DMS153 (cell line): ENCODE measurements around the gene CTTNBP2.
"Not testable (repeated sequence)": the region's sequence is repeated elsewhere in the genome, so short reads cannot be mapped to it uniquely, and the experiment has no call there.

Experiments
- DNase-seq: peaks from one replicate; lab custom pipeline; 2025; lab: John Stamatoyannopoulos, UW

Gene CTTNBP2

GRCh38 chr7:117750612-117751563 is 122.4 kb downstream of the CTTNBP2 start:
- DNase-seq = no peak

DNA sequence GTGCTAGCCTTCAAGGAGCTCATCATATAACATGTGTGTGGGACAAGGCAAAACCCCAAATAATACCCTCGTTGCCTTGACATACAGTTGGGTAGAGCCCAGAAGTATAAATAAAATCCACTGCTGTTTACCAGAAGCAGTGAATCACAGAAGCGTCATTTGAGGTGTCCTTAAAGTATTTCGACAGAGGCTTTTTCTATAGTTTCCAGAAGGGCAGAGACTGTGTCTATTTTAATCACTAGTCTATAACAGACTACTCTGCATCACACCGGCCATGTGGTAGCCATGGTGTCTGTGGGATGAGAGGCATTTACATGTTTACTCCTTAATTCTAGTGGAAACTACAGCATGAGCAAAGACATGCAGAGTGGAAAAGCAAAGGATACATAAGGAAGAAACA is 131.3 kb downstream of the CTTNBP2 start:
- no peak for DNase-seq

GRCh38 chr7:117739085-117739484 is 134.2 kb downstream of the CTTNBP2 start:
- DNase-seq = no peak

DNA sequence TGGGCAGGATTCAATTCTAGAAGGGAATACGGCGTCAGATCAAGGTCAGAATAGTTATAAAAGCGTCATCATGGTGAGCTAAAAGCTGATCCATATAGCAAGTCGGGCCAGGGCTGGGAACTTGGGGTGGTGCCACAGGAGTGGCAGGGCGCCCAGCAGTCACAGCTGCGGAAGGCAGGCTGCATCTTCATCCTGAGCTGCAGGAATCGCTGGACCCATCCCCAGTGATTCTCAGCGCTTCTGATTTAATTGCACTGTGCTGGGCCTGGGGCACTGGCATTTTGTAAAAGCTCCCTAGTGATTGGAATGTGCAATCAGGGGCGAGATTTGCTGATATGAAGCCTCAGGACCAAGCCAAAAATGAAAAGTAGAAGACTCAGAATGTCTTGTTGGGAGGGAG is 135.3 kb downstream of the CTTNBP2 start:
- DNase-seq = no peak

DNA sequence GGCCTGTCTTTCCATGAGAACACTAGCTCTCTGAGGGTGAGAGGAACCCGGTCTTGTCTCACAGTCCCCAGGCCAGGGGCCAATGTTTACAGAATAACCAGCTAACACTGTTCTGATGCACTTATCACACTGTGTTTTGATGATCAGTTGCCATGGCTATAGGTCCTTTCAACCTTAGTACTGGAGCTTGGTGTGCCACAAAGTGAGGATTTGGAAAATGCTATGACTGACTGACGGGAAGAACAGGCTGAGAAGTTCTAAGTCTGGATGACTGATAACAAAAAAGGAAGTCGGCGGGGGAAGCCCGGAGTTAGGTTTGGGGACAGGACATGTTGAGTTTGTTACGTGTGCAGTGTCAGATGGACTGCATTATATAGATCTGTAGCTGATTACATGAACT is 141.8 kb downstream of the CTTNBP2 start:
- DNase-seq = peak; percentile 12

GRCh38 chr7:117730390-117730789 is 142.9 kb downstream of the CTTNBP2 start:
- no peak for DNase-seq

DNA sequence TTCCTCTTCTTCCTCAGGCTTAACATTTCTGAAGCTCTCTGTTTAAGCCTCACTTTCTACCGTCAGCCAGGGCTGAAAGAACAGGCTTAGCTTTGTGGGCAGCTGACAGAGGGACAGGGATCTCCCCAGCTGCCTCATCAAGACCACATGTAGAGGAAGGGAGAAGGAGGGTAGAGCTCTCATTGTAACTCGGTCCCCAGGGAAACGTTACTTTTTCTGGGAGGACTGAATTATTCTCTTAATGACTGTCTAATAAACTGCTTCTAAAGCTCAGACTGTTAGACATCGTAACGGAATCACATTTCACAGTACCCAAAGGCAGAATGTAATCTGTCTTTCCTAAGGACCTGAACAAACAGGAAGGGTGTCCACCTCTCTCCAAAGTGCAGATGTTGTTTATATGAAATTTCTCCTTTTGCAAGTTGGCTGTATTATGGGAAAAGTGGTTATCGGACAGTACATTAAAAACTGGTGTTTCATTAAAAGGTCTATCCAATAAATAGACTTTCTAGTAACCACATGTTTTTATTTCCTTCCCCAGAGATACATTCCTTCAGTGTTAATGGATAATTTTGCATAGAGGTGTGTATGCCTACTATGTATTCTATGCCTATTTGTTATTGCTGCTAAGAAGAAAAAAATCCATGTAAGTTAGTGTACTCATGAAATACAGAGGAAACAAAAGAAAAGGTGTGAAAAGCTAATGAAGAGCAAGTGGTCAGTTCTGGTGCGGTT is 144.2 kb downstream of the CTTNBP2 start:
- DNase-seq = peak; percentile 27

- DNase-seq = no peak
Measured at GRCh38 chr7:117724898-117725297, 148.3 kb downstream of the CTTNBP2 start.

- no peak for DNase-seq
Measured at GRCh38 chr7:117719377-117719776, 153.9 kb downstream of the CTTNBP2 start.

DNA sequence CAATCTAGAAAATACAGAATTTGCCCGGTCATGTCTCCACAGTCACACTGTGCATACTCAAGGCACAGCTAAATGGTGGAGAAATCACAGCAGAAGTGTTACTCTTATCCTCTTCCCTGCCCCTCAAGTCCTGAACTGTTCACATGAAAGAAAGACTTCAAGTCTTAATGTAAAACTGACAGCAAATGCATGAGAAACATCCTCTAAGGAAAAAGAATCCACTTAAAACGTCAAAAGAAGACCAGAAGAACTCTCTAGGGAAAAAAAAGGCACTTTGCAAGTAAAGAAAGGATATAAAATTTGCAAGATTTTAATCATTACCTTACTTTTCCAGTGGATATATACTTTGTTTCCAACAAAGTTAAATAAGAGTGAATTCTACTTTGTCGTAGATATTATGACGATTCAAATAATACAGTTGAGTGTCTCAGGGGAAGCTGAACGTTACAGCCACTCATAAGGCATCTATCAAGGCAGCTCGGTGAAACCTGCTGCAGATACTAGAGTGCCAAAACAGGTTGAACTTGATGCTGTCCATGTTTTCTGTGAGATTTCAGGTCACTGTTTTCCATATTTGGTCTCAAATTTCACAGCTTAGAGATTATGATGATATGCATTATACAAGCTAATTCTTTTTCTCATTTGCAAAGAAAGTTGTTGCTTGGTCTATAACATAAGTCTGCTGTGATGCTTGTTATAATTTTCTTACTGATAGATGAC is 155.0 kb downstream of the CTTNBP2 start:
- no peak for DNase-seq

- no peak for DNase-seq
Measured at GRCh38 chr7:117717357-117717756, 155.9 kb downstream of the CTTNBP2 start.

GRCh38 chr7:117716707-117717299 is 156.4 kb downstream of the CTTNBP2 start:
- DNase-seq = no peak

DNA sequence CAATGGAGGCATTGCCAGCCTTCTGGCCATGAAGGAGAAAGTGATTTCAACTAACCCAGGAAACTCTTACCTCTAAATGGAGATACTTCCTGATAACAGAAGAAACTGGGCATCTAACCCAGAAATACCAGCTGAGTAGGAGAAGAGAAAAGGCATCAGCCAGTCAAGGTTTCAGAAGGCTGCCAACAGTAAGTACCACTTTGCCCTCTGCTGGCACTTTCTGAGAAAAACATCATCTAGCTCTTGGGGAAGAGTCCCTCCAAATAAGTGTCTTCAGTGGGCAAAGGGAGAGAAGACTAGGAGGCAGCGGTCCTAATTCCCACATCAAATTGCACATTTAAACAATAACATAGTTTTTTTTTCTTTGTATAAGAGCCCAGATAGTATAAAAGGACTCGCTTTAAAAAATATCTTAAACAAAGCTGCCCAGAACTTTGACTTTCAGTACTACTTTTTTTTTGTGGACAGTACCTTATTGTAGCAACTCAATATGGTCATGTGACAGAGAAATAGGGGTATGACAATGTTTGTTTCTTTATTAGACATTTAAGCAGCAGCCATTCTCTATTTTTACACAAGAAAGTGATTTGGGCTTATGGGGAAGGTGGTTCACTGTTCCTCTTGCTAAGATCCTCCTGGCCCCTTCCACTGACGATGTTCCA is 157.3 kb downstream of the CTTNBP2 start:
- DNase-seq = peak; percentile 62

DNA sequence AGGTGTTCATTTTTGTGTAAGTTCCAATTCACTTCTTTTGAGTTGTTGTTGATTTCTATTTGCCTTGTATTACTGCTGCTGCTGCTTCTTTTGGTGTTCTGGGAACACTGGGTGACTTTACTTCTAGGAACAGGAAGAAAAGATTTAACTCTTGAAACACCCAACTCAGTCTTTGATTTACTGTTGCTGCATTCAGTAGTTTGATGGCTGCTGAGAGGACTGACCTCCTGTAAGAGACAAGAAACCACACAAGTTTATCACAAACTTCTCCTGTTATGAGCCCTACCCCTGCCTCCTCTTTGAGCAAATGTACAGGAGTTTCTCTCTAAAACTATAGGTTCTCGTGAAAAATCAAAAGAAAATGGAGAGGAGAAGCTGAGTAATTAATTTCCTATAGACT is 161.7 kb downstream of the CTTNBP2 start:
- DNase-seq = no peak

- not testable (repeated sequence) for DNase-seq
Measured at GRCh38 chr7:117708173-117708572, 165.1 kb downstream of the CTTNBP2 start.

- DNase-seq = no peak
Measured at GRCh38 chr7:117707080-117707479, 166.2 kb downstream of the CTTNBP2 start.

GRCh38 chr7:117706210-117706609 is 167.0 kb downstream of the CTTNBP2 start:
- DNase-seq = no peak

- no peak for DNase-seq
Measured at GRCh38 chr7:117705630-117706029, 167.6 kb downstream of the CTTNBP2 start.

- DNase-seq = no peak
Measured at GRCh38 chr7:117704063-117704462, 169.2 kb downstream of the CTTNBP2 start.

- DNase-seq = no peak
Measured at GRCh38 chr7:117698018-117698417, 175.2 kb downstream of the CTTNBP2 start.

DNA sequence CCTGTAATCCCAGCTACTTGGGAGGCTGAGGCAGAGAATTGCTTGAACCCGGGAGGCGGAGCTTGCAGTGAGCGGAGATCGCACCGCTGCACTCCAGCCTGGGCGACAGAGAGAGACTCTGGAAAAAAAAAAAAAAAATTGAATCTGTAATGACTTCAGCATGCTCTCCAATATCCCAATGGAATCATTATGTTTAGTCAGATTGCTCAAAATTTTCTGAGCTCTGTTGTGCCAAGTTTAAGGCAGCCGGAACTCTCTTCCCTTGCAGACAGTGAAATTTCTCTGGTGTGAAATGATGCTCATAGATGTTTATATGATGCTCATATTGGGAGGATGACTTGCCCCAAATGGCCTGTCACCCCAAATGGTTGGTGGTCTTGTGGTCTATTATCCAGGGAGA is 180.9 kb downstream of the CTTNBP2 start:
- DNase-seq = no peak

GRCh38 chr7:117690147-117690546 is 183.1 kb downstream of the CTTNBP2 start:
- no peak for DNase-seq
